CD4-positive, CD25-positive, alpha-beta regulatory T cell (primary cell): Measurements from ENCODE around the gene PCDHA1. TPM values are rescaled to one million over a fixed set of nuclear protein-coding genes. Genes with fewer than 3 reads are reported as not detected.
"Not testable (repeated sequence)": the region's sequence is repeated elsewhere in the genome, so short reads cannot be mapped to it uniquely, and the experiment has no call there.

Source experiments
- ATAC-seq, 2 donors: fragments of 150-1000 bp; cut with Tn5 transposase; one replicate each; pipeline ENCODE4 v1.10.0; 2021; ENCODE audit warnings: low read depth in 2 of 2, moderate number of reproducible peaks in 2 of 2, moderate library complexity in 1 of 2
- DNase-seq, 3 donors: peaks; one replicate each; pipeline versions ENCODE4 v3.0.0 to v3.0.0-alpha.2; 2012 to 2022; ENCODE audit warnings: mixed read lengths in 1 of 3
- H3K27ac ChIP-seq: one replicate; pipeline ENCODE4 v1.7.0; 2013; ENCODE audit warnings: mild to moderate bottlenecking, low read length; ENCODE audit not compliant: insufficient read depth, poor library complexity, severe bottlenecking
- H3K27me3 ChIP-seq: one replicate; pipeline ENCODE4 v1.7.0; 2013; ENCODE audit warnings: low read length; ENCODE audit not compliant: control insufficient read depth, insufficient read depth
- H3K36me3 ChIP-seq: one replicate; pipeline ENCODE4 v1.7.0; 2013; ENCODE audit warnings: mild to moderate bottlenecking, low read length, moderate library complexity; ENCODE audit not compliant: control insufficient read depth, insufficient read depth
- H3K4me1 ChIP-seq: 2 replicates; pipeline ENCODE4 v1.7.0; 2013; ENCODE audit warnings: mild to moderate bottlenecking, low read length; ENCODE audit not compliant: insufficient read depth, control insufficient read depth, poor library complexity, severe bottlenecking
- H3K4me3 ChIP-seq: one replicate; pipeline ENCODE4 v1.7.0; 2013; ENCODE audit warnings: low read depth, mild to moderate bottlenecking, low read length, moderate library complexity
- H3K9me3 ChIP-seq, 2 experiments: 1 replicate in 1 of 2; 2 replicates in 1 of 2; pipeline ENCODE4 v1.7.0; 2013; ENCODE audit warnings: low read length in 2 of 2, mild to moderate bottlenecking in 1 of 2, moderate library complexity in 1 of 2; ENCODE audit not compliant: control insufficient read depth in 2 of 2
- H3K27ac Mint-ChIP-seq, 3 donors: one replicate each; pipeline ENCODE4 v1.8.0; 2020 to 2022; ENCODE audit warnings: mild to moderate bottlenecking in 3 of 3, mixed read lengths in 3 of 3, moderate library complexity in 2 of 3
- H3K27me3 Mint-ChIP-seq: one replicate; pipeline ENCODE4 v1.8.0; 2022; ENCODE audit warnings: mild to moderate bottlenecking, mixed read lengths
- H3K36me3 Mint-ChIP-seq: one replicate; pipeline ENCODE4 v1.8.0; 2020; ENCODE audit warnings: mixed read lengths
- H3K4me1 Mint-ChIP-seq, 4 donors: one replicate each; pipeline ENCODE4 v1.8.0; 2020 to 2022; ENCODE audit warnings: mixed read lengths in 4 of 4, mild to moderate bottlenecking in 1 of 4
- H3K4me3 Mint-ChIP-seq, 4 donors: one replicate each; pipeline ENCODE4 v1.8.0; 2020 to 2022; ENCODE audit warnings: mild to moderate bottlenecking in 4 of 4, mixed read lengths in 4 of 4, moderate library complexity in 3 of 4
- H3K9me3 Mint-ChIP-seq, 7 donors: one replicate each; pipeline ENCODE4 v1.8.0; 2020 to 2022; ENCODE audit warnings: mixed read lengths in 7 of 7, mild to moderate bottlenecking in 3 of 7, moderate library complexity in 2 of 7
- polyA plus RNA-seq, 4 donors: library from polyadenylated mRNA; unstranded; fragments of 300-500 nt; fragmentation: Illumina TruSeq; gene quantifications; one replicate each; pipeline ENCODE4 v1.2.3, GENCODE V29; 2021
- total RNA-seq: library from RNA; stranded (reverse); gene quantifications from one replicate; pipeline ENCODE4 v1.2.3, GENCODE V29; 2022

Gene PCDHA1
- total and polyA plus RNA-seq, 5 donors from 2014 or later = not detected

- H3K27me3 ChIP-seq, ATAC-seq, DNase-seq, H3K4me1 Mint-ChIP-seq, H3K36me3 ChIP-seq, H3K4me3 ChIP-seq, H3K36me3 Mint-ChIP-seq, H3K27me3 Mint-ChIP-seq, H3K4me3 Mint-ChIP-seq, H3K27ac ChIP-seq, H3K4me1 ChIP-seq, H3K27ac Mint-ChIP-seq: not testable (repeated sequence)
- peaks cover 28 to 74% of the 10 kb centered on the region in 2 experiments for H3K9me3 ChIP-seq
- H3K9me3 Mint-ChIP-seq = peaks cover 5 to 59% (median 16%) of the 10 kb centered on the region in 7 donors
Measured at GRCh38 chr5:140787422-140787821, 1.5 kb downstream of the PCDHA1 start.

GRCh38 chr5:140787849-140788504 is 2.0 kb downstream of the PCDHA1 start:
- not testable (repeated sequence) for H3K36me3 ChIP-seq, H3K27ac ChIP-seq, DNase-seq, H3K36me3 Mint-ChIP-seq, H3K4me1 ChIP-seq, ATAC-seq, H3K4me1 Mint-ChIP-seq, H3K27ac Mint-ChIP-seq, H3K4me3 ChIP-seq, H3K27me3 ChIP-seq, H3K4me3 Mint-ChIP-seq, H3K27me3 Mint-ChIP-seq
- H3K9me3 Mint-ChIP-seq = peaks cover 5 to 58% (median 15%) of the 10 kb centered on the region in 7 donors
- peaks cover 32 to 74% of the 10 kb centered on the region in 2 experiments for H3K9me3 ChIP-seq

- Histone ChIP-seq H3K36me3 (no peaks in the 10 kb centered on the region), H3K4me1 (no peaks in the 10 kb centered on the region), H3K27me3 (peaks cover 5% of the 10 kb centered on the region), H3K9me3 (peaks cover 37 to 78% of the 10 kb centered on the region in 2 experiments), H3K4me3 (no peak overlapping the region), H3K27ac (no peak overlapping the region)
- H3K36me3 Mint-ChIP-seq = no peaks in the 10 kb centered on the region
- H3K4me3 Mint-ChIP-seq = no peak overlapping the region
- no peaks in the 10 kb centered on the region for H3K4me1 Mint-ChIP-seq
- H3K27ac Mint-ChIP-seq = no peak overlapping the region
- DNase-seq = no peak
- no peak for ATAC-seq
- H3K9me3 Mint-ChIP-seq = peaks cover 3 to 60% (median 10%) of the 10 kb centered on the region in 7 donors
- peaks cover 10% of the 10 kb centered on the region for H3K27me3 Mint-ChIP-seq
Measured at GRCh38 chr5:140791089-140791488, 5.1 kb downstream of the PCDHA1 start.

GRCh38 chr5:140794595-140795258 is 8.8 kb downstream of the PCDHA1 start, which contains the start of gene PCDHA2:
Gene PCDHA2, plus strand, starts transcription at chr5:140794852.
- DNase-seq (no peak), ATAC-seq (no peak)
- peaks cover 2% of the 10 kb centered on the region for H3K27me3 ChIP-seq
- H3K36me3 Mint-ChIP-seq = no peaks in the 10 kb centered on the region
- no peak within 1 kb of the TSS for H3K4me3 ChIP-seq
- peaks cover 34 to 50% of the 10 kb centered on the region in 2 experiments for H3K9me3 ChIP-seq
- no peaks in the 10 kb centered on the region for H3K4me1 ChIP-seq
- H3K4me1 Mint-ChIP-seq = no peaks in the 10 kb centered on the region
- H3K27ac ChIP-seq = no peak within 1 kb of the TSS
- no peaks in the 10 kb centered on the region for H3K36me3 ChIP-seq
- peaks cover 7% of the 10 kb centered on the region for H3K27me3 Mint-ChIP-seq
- peaks cover 2 to 48% (median 11%) of the 10 kb centered on the region in 7 donors for H3K9me3 Mint-ChIP-seq
- H3K27ac Mint-ChIP-seq = no peak within 1 kb of the TSS
- no peak within 1 kb of the TSS for H3K4me3 Mint-ChIP-seq

- Mint-ChIP-seq H3K36me3 (no peaks in the 10 kb centered on the region), H3K27ac (no peak overlapping the region), H3K4me3 (no peak overlapping the region), H3K9me3 (peaks cover 2 to 52% (median 11%) of the 10 kb centered on the region in 7 donors), H3K4me1 (no peaks in the 10 kb centered on the region), H3K27me3 (peaks cover 4% of the 10 kb centered on the region)
- H3K4me1 ChIP-seq = no peaks in the 10 kb centered on the region
- peaks cover 2% of the 10 kb centered on the region for H3K27me3 ChIP-seq
- no peak overlapping the region for H3K4me3 ChIP-seq
- DNase-seq (no peak), ATAC-seq (no peak)
- no peak overlapping the region for H3K27ac ChIP-seq
- H3K9me3 ChIP-seq = peaks cover 34 to 45% of the 10 kb centered on the region in 2 experiments
- no peaks in the 10 kb centered on the region for H3K36me3 ChIP-seq
Measured at GRCh38 chr5:140795259-140795641, 9.3 kb downstream of the PCDHA1 start.

- H3K4me1 Mint-ChIP-seq, H3K36me3 Mint-ChIP-seq, H3K4me3 ChIP-seq, H3K36me3 ChIP-seq, DNase-seq, H3K27me3 Mint-ChIP-seq, H3K27me3 ChIP-seq, H3K4me1 ChIP-seq, H3K27ac ChIP-seq, ATAC-seq, H3K4me3 Mint-ChIP-seq, H3K27ac Mint-ChIP-seq: not testable (repeated sequence)
- H3K9me3 Mint-ChIP-seq = peaks cover under 1 to 49% (median 12%) of the 10 kb centered on the region in 7 donors
- H3K9me3 ChIP-seq = peaks cover 33 to 53% of the 10 kb centered on the region in 2 experiments
Measured at GRCh38 chr5:140796072-140796717, 10.3 kb downstream of the PCDHA1 start.

- Histone ChIP-seq H3K36me3 (no peaks in the 10 kb centered on the region), H3K27me3 (peaks cover 2% of the 10 kb centered on the region), H3K9me3 (peaks cover 31 to 54% of the 10 kb centered on the region in 2 experiments), H3K4me3 (no peak overlapping the region), H3K4me1 (no peaks in the 10 kb centered on the region), H3K27ac (no peak overlapping the region)
- Mint-ChIP-seq H3K4me1 (no peaks in the 10 kb centered on the region), H3K27me3 (peaks cover 4% of the 10 kb centered on the region), H3K27ac (no peak overlapping the region), H3K36me3 (no peaks in the 10 kb centered on the region), H3K4me3 (no peak overlapping the region), H3K9me3 (peaks cover 0 to 46% (median 10%) of the 10 kb centered on the region in 7 donors)
- ATAC-seq (no peak), DNase-seq (no peak)
Measured at GRCh38 chr5:140796718-140797095, 10.8 kb downstream of the PCDHA1 start.
